BE2C (cell line): Measurements from ENCODE around the gene FGF22.
A peak's percentile ranks its signal among the peaks of the same experiment; 100 is the strongest.

Experiments
- DNase-seq: peaks from one replicate; pipeline ENCODE4 v3.0.0-alpha.2; 2020
- H3K27me3 ChIP-seq: fragments of 250-450 bp; sonication (Bioruptor Pico); 2 replicates; pipeline ENCODE4 v1.5.1; 2020; ENCODE audit warnings: mild to moderate bottlenecking
- H3K36me3 ChIP-seq: fragments of 250-450 bp; sonication (Bioruptor Pico); 2 replicates; pipeline ENCODE4 v1.5.1; 2020; ENCODE audit warnings: mild to moderate bottlenecking
- H3K4me1 ChIP-seq: fragments of 250-450 bp; sonication (Bioruptor Pico); 2 replicates; pipeline ENCODE4 v1.5.1; 2020
- H3K4me3 ChIP-seq: 2 replicates; pipeline ENCODE4 v1.5.1; 2011; ENCODE audit warnings: low read depth, low read length
- H3K9me3 ChIP-seq: fragments of 250-450 bp; sonication (Bioruptor Pico); 2 replicates; pipeline ENCODE4 v1.5.1; 2020
- TF ChIP-seq, protein P1 (sequence below): IDR thresholded peaks from 2 replicates; pipeline ENCODE4 v1.5.1; 2012; ENCODE audit warnings: mild to moderate bottlenecking, low read depth, low read length

Gene FGF22

DNA sequence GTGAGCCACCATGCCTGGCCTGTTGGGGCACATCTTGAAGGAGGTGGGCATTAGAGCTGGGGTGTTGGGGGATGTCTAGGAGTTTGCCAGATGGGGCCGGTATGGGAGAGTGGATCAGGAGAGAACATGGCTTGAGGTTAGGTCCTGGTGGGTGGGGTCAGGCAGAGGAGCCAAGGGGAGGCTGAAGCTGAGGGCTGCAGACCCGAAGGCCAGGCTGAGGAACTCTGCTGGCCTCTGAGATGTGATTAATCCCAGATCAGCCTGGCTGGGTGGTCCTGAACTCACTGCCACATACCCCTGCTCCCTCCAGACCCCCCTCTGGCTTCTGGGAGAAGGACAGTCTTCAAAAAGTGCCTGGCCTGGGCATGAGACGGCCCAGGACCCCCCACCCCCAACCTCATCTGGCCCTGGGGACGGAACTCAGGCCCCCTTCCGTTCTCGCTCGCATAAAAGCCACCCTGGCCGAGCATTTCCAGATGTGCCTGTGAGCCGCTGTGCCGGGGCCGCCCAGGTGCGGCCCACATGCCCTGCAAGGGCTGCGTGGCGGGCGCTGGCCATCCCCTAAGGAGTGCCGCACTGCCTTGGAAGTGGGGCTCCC lies 39.2 kb downstream of the FGF22 start:
- no peaks in the 10 kb centered on the region; the same call in 1 of the 2 replicates for H3K9me3 ChIP-seq
- TF ChIP-seq, protein P1, sequence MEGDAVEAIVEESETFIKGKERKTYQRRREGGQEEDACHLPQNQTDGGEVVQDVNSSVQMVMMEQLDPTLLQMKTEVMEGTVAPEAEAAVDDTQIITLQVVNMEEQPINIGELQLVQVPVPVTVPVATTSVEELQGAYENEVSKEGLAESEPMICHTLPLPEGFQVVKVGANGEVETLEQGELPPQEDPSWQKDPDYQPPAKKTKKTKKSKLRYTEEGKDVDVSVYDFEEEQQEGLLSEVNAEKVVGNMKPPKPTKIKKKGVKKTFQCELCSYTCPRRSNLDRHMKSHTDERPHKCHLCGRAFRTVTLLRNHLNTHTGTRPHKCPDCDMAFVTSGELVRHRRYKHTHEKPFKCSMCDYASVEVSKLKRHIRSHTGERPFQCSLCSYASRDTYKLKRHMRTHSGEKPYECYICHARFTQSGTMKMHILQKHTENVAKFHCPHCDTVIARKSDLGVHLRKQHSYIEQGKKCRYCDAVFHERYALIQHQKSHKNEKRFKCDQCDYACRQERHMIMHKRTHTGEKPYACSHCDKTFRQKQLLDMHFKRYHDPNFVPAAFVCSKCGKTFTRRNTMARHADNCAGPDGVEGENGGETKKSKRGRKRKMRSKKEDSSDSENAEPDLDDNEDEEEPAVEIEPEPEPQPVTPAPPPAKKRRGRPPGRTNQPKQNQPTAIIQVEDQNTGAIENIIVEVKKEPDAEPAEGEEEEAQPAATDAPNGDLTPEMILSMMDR = no peak
- H3K4me1 ChIP-seq = no peaks in the 10 kb centered on the region
- no peaks in the 10 kb centered on the region for H3K36me3 ChIP-seq
- no peak overlapping the region for H3K4me3 ChIP-seq
- no peak for DNase-seq
- H3K27me3 ChIP-seq = peaks cover 25% of the 10 kb centered on the region

GRCh38 chr19:679418-680286 lies 40.0 kb downstream of the FGF22 start:
- no peaks in the 10 kb centered on the region for H3K36me3 ChIP-seq
- H3K4me1 ChIP-seq = no peaks in the 10 kb centered on the region
- no peaks in the 10 kb centered on the region; the same call in 1 of the 2 replicates for H3K9me3 ChIP-seq
- peak; percentile 53 for DNase-seq
- peak overlapping the region; percentile 49 for H3K4me3 ChIP-seq
- H3K27me3 ChIP-seq = peaks cover 25% of the 10 kb centered on the region
- TF ChIP-seq, protein P1 = no peak

GRCh38 chr19:680287-681028 lies 40.8 kb downstream of the FGF22 start:
- Histone ChIP-seq H3K9me3 (no peaks in the 10 kb centered on the region; the same call in 1 of the 2 replicates), H3K4me3 (peak overlapping the region; percentile 69), H3K4me1 (no peaks in the 10 kb centered on the region), H3K36me3 (no peaks in the 10 kb centered on the region), H3K27me3 (peaks cover 19% of the 10 kb centered on the region)
- TF ChIP-seq, protein P1 = peak; percentile 28; the same call in 1 of the 2 replicates
- peak; percentile 100 for DNase-seq

DNA sequence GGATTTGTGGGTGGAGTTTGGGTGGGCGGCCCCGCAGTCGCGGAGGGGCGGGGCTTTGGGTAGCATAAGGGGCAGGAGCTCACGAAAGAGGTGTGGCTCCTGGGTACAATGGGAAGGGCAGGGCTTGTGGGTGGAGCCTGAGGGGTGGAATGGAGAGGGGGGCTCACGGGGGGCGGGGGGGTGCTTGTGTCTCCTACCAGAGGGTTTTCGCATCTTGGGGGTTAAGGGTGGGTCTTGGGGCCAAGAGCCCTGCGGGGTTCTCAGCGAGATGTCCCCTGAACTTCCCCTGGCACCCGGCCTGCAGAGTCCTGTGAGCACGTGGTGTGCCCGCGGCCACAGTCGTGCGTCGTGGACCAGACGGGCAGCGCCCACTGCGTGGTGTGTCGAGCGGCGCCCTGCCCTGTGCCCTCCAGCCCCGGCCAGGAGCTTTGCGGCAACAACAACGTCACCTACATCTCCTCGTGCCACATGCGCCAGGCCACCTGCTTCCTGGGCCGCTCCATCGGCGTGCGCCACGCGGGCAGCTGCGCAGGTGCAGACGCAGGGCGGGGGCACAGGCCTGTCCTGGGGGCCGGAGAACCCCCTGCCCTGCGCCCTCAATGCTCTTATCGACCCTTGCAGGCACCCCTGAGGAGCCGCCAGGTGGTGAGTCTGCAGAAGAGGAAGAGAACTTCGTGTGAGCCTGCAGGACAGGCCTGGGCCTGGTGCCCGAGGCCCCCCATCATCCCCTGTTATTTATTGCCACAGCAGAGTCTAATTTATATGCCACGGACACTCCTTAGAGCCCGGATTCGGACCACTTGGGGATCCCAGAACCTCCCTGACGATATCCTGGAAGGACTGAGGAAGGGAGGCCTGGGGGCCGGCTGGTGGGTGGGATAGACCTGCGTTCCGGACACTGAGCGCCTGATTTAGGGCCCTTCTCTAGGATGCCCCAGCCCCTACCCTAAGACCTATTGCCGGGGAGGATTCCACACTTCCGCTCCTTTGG lies 41.6 kb downstream of the FGF22 start:
- peak overlapping the region; percentile 69 for H3K4me3 ChIP-seq
- TF ChIP-seq, protein P1 = no peak

GRCh38 chr19:682678-683320 lies 43.1 kb downstream of the FGF22 start:
- TF ChIP-seq, protein P1 = no peak
- Histone ChIP-seq H3K36me3 (no peaks in the 10 kb centered on the region), H3K4me3 (no peak overlapping the region), H3K27me3 (peaks cover 4% of the 10 kb centered on the region; the same call in 1 of the 2 replicates), H3K9me3 (no peaks in the 10 kb centered on the region; the same call in 1 of the 2 replicates), H3K4me1 (no peaks in the 10 kb centered on the region)
- DNase-seq = no peak

More for the DNA sequence above, 41.6 kb downstream of the FGF22 start:
- Histone ChIP-seq H3K27me3 (peaks cover 13% of the 10 kb centered on the region), H3K36me3 (no peaks in the 10 kb centered on the region), H3K4me1 (no peaks in the 10 kb centered on the region), H3K9me3 (no peaks in the 10 kb centered on the region; the same call in 1 of the 2 replicates)
- DNase-seq = peak; percentile 97
